SU-DHL-6 (cell line): Measurements from ENCODE around the gene ARRDC1.

Source experiments
- EZH2phosphoT487 ChIP-seq: fragments of 200-600 bp; sonication (generic), shearing (Covaris generic); conservative IDR thresholded peaks from 2 replicates; pipeline ENCODE4 v1.6.1; 2018; ENCODE audit warnings: mild to moderate bottlenecking, antibody characterized with exemption, low read length, moderate library complexity, mixed read lengths
- TF ChIP-seq, protein P1 (sequence below): fragments of 200-600 bp; sonication (generic); IDR thresholded peaks from one replicate; pipeline ENCODE4 v1.5.1; 2017; ENCODE audit warnings: antibody characterized with exemption, mild to moderate bottlenecking, low read length, moderate library complexity; ENCODE audit not compliant: insufficient read depth, poor library complexity, severe bottlenecking

GRCh38 chr9:137614631-137615386 lies 9.3 kb downstream of the ARRDC1 start:
- TF ChIP-seq EZH2phosphoT487, result no peak
- TF ChIP-seq, protein P1, sequence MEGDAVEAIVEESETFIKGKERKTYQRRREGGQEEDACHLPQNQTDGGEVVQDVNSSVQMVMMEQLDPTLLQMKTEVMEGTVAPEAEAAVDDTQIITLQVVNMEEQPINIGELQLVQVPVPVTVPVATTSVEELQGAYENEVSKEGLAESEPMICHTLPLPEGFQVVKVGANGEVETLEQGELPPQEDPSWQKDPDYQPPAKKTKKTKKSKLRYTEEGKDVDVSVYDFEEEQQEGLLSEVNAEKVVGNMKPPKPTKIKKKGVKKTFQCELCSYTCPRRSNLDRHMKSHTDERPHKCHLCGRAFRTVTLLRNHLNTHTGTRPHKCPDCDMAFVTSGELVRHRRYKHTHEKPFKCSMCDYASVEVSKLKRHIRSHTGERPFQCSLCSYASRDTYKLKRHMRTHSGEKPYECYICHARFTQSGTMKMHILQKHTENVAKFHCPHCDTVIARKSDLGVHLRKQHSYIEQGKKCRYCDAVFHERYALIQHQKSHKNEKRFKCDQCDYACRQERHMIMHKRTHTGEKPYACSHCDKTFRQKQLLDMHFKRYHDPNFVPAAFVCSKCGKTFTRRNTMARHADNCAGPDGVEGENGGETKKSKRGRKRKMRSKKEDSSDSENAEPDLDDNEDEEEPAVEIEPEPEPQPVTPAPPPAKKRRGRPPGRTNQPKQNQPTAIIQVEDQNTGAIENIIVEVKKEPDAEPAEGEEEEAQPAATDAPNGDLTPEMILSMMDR, result no peak
